ENCODE results near the gene PLEKHM3. TPM values are rescaled to one million over a fixed set of nuclear protein-coding genes. Genes with fewer than 3 reads are reported as not detected.
A peak's percentile ranks its signal among the peaks of the same experiment; 100 is the strongest.

PLEKHM3 gene
- total and polyA plus RNA-seq, 2 of the 13 experiments (the other 11 are each of a cell fraction or from before 2014, with no cell fraction given) = 4.5 to 4.7 TPM

GRCh38 chr2:207895274-207895860 is 130.0 kb downstream of the PLEKHM3 start:
- H3K4me1 ChIP-seq (ENCODE audit: insufficient read depth, low read length) = peaks cover 86% of the 10 kb centered on the region
- BruUV-seq (replicated peaks) = no TSS peak
- no peak overlapping the region for H3K4me3 ChIP-seq (replicated peaks in 1 of 3; ENCODE audit: insufficient read depth in 1 of 3, low read depth in 2 of 3, low read length in 3 of 3)
- H3K9me3 ChIP-seq (ENCODE audit: low read length) = no peaks in the 10 kb centered on the region
- no peak overlapping the region for H3K4me2 ChIP-seq (ENCODE audit: low read depth, low read length)
- no peaks in the 10 kb centered on the region for H3K79me2 ChIP-seq (ENCODE audit: insufficient read depth, low read length)
- ATAC-seq = no peak
- FAIRE-seq = no peak
- H3K36me3 ChIP-seq (replicated peaks in 1 of 2; ENCODE audit: control insufficient read depth in 1 of 2, insufficient read depth in 2 of 2, low read length in 2 of 2) = no peaks in the 10 kb centered on the region; a peak in 2 of 5 replicates
- H3K27ac ChIP-seq (ENCODE audit: extremely low read length, insufficient read depth, low read length) = no peak overlapping the region
- H3K27me3 ChIP-seq (ENCODE audit: control insufficient read depth in 1 of 2, insufficient read depth in 2 of 2, low read length in 2 of 2) = no peaks in the 10 kb centered on the region
- WGBS (ENCODE audit: low lambda C conversion rate) = 92% methylated on average over 5 of the region's 5 CpGs
- intact Hi-C loops (cut with micrococcal nuclease; ENCODE audit: unreplicated experiment) (loop anchor here (5.0 kb wide), 2 partner anchors 42 to 77 kb away; no protein-coding TSS in a partner anchor), in situ Hi-C loops (cut with HindIII; ENCODE audit: extremely low pct_ligation_motif_present, low pct_unique_long_range_greater_than_20kb) (no loop called here)
- no peak for DNase-seq (ENCODE audit: low spot score)
- H4K20me1 ChIP-seq (ENCODE audit: insufficient read depth, low read length) = no peaks in the 10 kb centered on the region
- no peak overlapping the region for H3K9ac ChIP-seq (ENCODE audit: insufficient read depth, low read depth, low read length)
- no peak overlapping the region for H2AFZ ChIP-seq (ENCODE audit: low read length)
- POLR2A ChIA-PET = interaction anchor here (1.0 to 7.4 kb wide), 5 partner anchors 25 to 126 kb away, joined by 3 to 86 read pairs (median 25); partner anchors contain the start of gene FZD5
- CTCF ChIA-PET (ENCODE audit: low intra/inter-chr PET ratio, low total read pairs) = no interaction called here
- TF ChIP-seq ZNF567 (CRISPR knock-in tag; IDR thresholded peaks at IDR 0.05; ENCODE audit: borderline replicate concordance) (no peak), ZNF770 (CRISPR knock-in tag; IDR thresholded peaks at IDR 0.05) (no peak), SYNCRIP (IDR thresholded peaks at IDR 0.05; ENCODE audit: insufficient read depth, low read depth, low read length) (no peak), ZMYM4 (CRISPR knock-in tag; IDR thresholded peaks at IDR 0.05) (0 out of 2 replicates have a peak, but pooled peaks have one; percentile 38), ZBTB38 (CRISPR knock-in tag; IDR thresholded peaks at IDR 0.05) (peak; percentile 40; the same call in 1 of the 2 replicates), KDM1A (CRISPR knock-in tag; IDR thresholded peaks at IDR 0.05) (no peak), HMGXB3 (CRISPR knock-in tag; IDR thresholded peaks at IDR 0.05; ENCODE audit: borderline replicate concordance) (no peak), ZNF17 (CRISPR knock-in tag; IDR thresholded peaks at IDR 0.05) (no peak), SP4 (CRISPR knock-in tag; IDR thresholded peaks at IDR 0.05) (no peak)
- TF ChIP-seq, protein P1, sequence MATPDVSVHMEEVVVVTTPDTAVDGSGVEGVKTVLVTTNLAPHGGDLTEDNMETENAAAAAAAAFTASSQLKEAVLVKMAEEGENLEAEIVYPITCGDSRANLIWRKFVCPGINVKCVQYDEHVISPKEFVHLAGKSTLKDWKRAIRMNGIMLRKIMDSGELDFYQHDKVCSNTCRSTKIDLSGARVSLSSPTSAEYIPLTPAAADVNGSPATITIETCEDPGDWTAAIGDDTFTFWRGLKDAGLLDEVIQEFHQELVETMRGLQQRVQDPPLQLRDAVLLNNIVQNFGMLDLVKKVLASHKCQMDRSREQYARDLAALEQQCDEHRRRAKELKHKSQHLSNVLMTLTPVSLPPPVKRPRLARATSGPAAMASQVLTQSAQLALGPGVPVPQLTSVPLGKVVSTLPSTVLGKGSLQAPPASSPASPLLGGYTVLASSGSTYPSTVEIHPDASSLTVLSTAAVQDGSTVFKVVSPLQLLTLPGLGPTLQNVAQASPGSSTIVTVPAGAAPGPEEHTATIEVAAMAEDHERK (CRISPR knock-in tag; IDR thresholded peaks at IDR 0.05; ENCODE audit: low read depth) = no peak
- TF ChIP-seq, protein P2, sequence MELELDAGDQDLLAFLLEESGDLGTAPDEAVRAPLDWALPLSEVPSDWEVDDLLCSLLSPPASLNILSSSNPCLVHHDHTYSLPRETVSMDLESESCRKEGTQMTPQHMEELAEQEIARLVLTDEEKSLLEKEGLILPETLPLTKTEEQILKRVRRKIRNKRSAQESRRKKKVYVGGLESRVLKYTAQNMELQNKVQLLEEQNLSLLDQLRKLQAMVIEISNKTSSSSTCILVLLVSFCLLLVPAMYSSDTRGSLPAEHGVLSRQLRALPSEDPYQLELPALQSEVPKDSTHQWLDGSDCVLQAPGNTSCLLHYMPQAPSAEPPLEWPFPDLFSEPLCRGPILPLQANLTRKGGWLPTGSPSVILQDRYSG (CRISPR knock-in tag; IDR thresholded peaks at IDR 0.05) = no peak
- TF ChIP-seq, protein P3, sequence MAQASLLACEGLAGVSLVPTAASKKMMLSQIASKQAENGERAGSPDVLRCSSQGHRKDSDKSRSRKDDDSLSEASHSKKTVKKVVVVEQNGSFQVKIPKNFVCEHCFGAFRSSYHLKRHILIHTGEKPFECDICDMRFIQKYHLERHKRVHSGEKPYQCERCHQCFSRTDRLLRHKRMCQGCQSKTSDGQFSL (CRISPR knock-in tag; IDR thresholded peaks at IDR 0.05) = no peak
- TF ChIP-seq, protein P4, sequence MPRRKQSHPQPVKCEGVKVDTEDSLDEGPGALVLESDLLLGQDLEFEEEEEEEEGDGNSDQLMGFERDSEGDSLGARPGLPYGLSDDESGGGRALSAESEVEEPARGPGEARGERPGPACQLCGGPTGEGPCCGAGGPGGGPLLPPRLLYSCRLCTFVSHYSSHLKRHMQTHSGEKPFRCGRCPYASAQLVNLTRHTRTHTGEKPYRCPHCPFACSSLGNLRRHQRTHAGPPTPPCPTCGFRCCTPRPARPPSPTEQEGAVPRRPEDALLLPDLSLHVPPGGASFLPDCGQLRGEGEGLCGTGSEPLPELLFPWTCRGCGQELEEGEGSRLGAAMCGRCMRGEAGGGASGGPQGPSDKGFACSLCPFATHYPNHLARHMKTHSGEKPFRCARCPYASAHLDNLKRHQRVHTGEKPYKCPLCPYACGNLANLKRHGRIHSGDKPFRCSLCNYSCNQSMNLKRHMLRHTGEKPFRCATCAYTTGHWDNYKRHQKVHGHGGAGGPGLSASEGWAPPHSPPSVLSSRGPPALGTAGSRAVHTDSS (CRISPR knock-in tag; conservative IDR thresholded peaks at IDR 0.05) = no peak

Data from HepG2 (cell line).